K562 (cell line): ENCODE measurements around the gene MTPN. TPM values are rescaled to one million over a fixed set of nuclear protein-coding genes. Genes with fewer than 3 reads are reported as not detected.

Experiments used
- E2F6 ChIP-seq, 2 experiments: IDR thresholded peaks; 2 replicates each; pipeline ENCODE4 v1.6.1; 2011; ENCODE audit warnings: borderline replicate concordance in 1 of 2, control low read depth in 1 of 2, low read depth in 1 of 2, low read length in 1 of 2, mild to moderate bottlenecking in 1 of 2, mixed read lengths in 1 of 2, moderate library complexity in 1 of 2; ENCODE audit not compliant: insufficient read depth in 1 of 2, insufficient read length in 1 of 2, poor library complexity in 1 of 2, severe bottlenecking in 1 of 2; ENCODE audit errors: extremely low read depth in 1 of 2
- ETV5 ChIP-seq: sonication (generic); formaldehyde crosslinking; IDR thresholded peaks from 2 replicates; pipeline ENCODE4 v1.4.0; 2020; ENCODE audit warnings: low read depth, mild to moderate bottlenecking, missing genetic modification reagents
- FOSL1 ChIP-seq: fragments of 200-800 bp; sonication (Bioruptor generic); conservative IDR thresholded peaks from 2 replicates; pipeline ENCODE4 v1.6.1; 2016; ENCODE audit warnings: missing genetic modification characterization, missing compliant biosample characterization
- GATAD2B ChIP-seq: fragments of 450-650 bp; IDR thresholded peaks from 2 replicates; pipeline ENCODE4 v1.6.1; 2017; ENCODE audit warnings: mild to moderate bottlenecking, borderline replicate concordance
- JUND ChIP-seq, 2 experiments: IDR thresholded peaks; 2 replicates in 1 of 2; 3 replicates in 1 of 2; pipeline ENCODE4 v1.6.1; 2011; ENCODE audit warnings: borderline replicate concordance in 2 of 2, low read depth in 2 of 2, low read length in 2 of 2, improper control_type of control experiment in 1 of 2, missing biosample characterization in 1 of 2, missing genetic modification characterization in 1 of 2, missing genetic modification reagents in 1 of 2
- MEF2A ChIP-seq: IDR thresholded peaks from 2 replicates; pipeline ENCODE4 v1.6.1; 2011; ENCODE audit warnings: low read depth, mild to moderate bottlenecking, low read length, moderate library complexity; ENCODE audit not compliant: control insufficient read depth
- MGA ChIP-seq: fragments of 450-650 bp; IDR thresholded peaks from 2 replicates; pipeline ENCODE4 v1.6.1; 2016; ENCODE audit warnings: mild to moderate bottlenecking, moderate library complexity
- NCOA4 ChIP-seq: fragments of 450-650 bp; IDR thresholded peaks from 2 replicates; pipeline ENCODE4 v1.6.1; 2018; ENCODE audit warnings: mild to moderate bottlenecking; ENCODE audit not compliant: partially characterized antibody
- NFIC ChIP-seq: fragments of 450-650 bp; IDR thresholded peaks from 2 replicates; pipeline ENCODE4 v1.6.1; 2017; ENCODE audit warnings: mild to moderate bottlenecking, inconsistent platforms
- OTX1 ChIP-seq: fragments of 450-650 bp; formaldehyde crosslinking; IDR thresholded peaks from 2 replicates; pipeline ENCODE4 v1.4.0; 2022; ENCODE audit warnings: mild to moderate bottlenecking
- PURB ChIP-seq: sonication (generic); formaldehyde crosslinking; IDR thresholded peaks from 2 replicates; pipeline ENCODE4 v1.9.0; 2021; ENCODE audit warnings: low read depth, mild to moderate bottlenecking, missing genetic modification reagents
- RBFOX2 ChIP-seq: fragments of 200-400 bp; formaldehyde crosslinking; IDR thresholded peaks from 2 replicates; pipeline ENCODE4 v1.6.1; 2017; ENCODE audit warnings: low read depth, mild to moderate bottlenecking, low read length, moderate library complexity
- ZNF23 ChIP-seq: fragments of 250-450 bp; sonication (Bioruptor Pico); IDR thresholded peaks from 2 replicates; pipeline ENCODE4 v1.4.0; 2020; ENCODE audit warnings: mild to moderate bottlenecking
- ZNF766 ChIP-seq: fragments of 200-800 bp; sonication (Bioruptor generic); conservative IDR thresholded peaks from 2 replicates; pipeline ENCODE4 v1.6.1; 2016; ENCODE audit warnings: missing genetic modification characterization, missing compliant biosample characterization
- ZSCAN29 ChIP-seq: fragments of 450-650 bp; IDR thresholded peaks from 2 replicates; pipeline ENCODE4 v1.6.1; 2017
- polyA plus RNA-seq, 8 experiments: library from polyadenylated mRNA; depleted of rRNA in 4 of 8; stranded (reverse) in 5 of 8; unstranded in 3 of 8; fragments of >200 nt; fragmentation: Nextera tagmentation in 2 of 8; fragmentation: Illumina TruSeq in 1 of 8; extraction: Ambion mirVana in 2 of 8; extraction: Trizol in 1 of 8; gene quantifications; 2 replicates each; pipeline versions ENCODE4 v1.2.1 to v1.2.3, GENCODE V29; 2011 to 2014; ENCODE audit warnings: inconsistent platforms in 1 of 8, missing spikeins in 1 of 8
- total RNA-seq, 7 experiments: library from RNA; depleted of rRNA in 6 of 7; stranded (reverse); fragments of >200 nt in 6 of 7; fragmentation: Illumina TruSeq in 2 of 7; extraction: Trizol in 2 of 7; gene quantifications; 2 replicates each; pipeline versions ENCODE4 v1.2.1 to v1.2.3, GENCODE V29; 2011 to 2021; ENCODE audit warnings: low replicate concordance in 1 of 7

Gene MTPN
- total and polyA plus RNA-seq, 9 of the 15 experiments (the other 6 are each of a cell fraction or from before 2014, with no cell fraction given), result 68.5 to 261 (median 156) TPM

- TF ChIP-seq MGA, result 0 out of 2 replicates have a peak, but pooled peaks have one; percentile 9
- no peak for TF ChIP-seq ETV5 (CRISPR knock-in tag)
- TF ChIP-seq OTX1 (CRISPR knock-in tag), result no peak
- TF ChIP-seq PURB (CRISPR knock-in tag), result no peak
- TF ChIP-seq E2F6 (IDR thresholded peaks at IDR 0.05; ENCODE audit: borderline replicate concordance in 1 of 2, extremely low read depth in 1 of 2, insufficient read depth in 1 of 2, insufficient read length in 1 of 2, low read depth in 1 of 2, low read length in 1 of 2, poor library complexity in 1 of 2, severe bottlenecking in 1 of 2), result no peak
- TF ChIP-seq NFIC, result no peak
- TF ChIP-seq FOSL1, result peak; percentile 50
- TF ChIP-seq MEF2A, result peak; percentile 42; the same call in 1 of the 2 replicates
- TF ChIP-seq GATAD2B, result no peak
- no peak for TF ChIP-seq ZNF23 (CRISPR knock-in tag)
- peak; percentile 33; the same call in 1 of the 2 replicates for TF ChIP-seq JUND (IDR thresholded peaks at IDR 0.05; ENCODE audit: borderline replicate concordance, low read depth, low read length)
- 0 out of 3 replicates have a peak, but pooled peaks have one; percentile 50 for TF ChIP-seq JUND (tag; IDR thresholded peaks at IDR 0.05; ENCODE audit: borderline replicate concordance, low read depth, low read length)
- no peak for TF ChIP-seq RBFOX2
- TF ChIP-seq NCOA4, result no peak
- TF ChIP-seq ZSCAN29, result no peak; the same call in 1 of the 2 replicates
- peak; percentile 9; the same call in 1 of the 2 replicates for TF ChIP-seq ZNF766 (CRISPR knock-in tag)
Measured at GRCh38 chr7:135980012-135980551, 2.9 kb upstream of the MTPN start (continued).
